HG03442 (cell line): ENCODE data around the gene COPS7A.

Source experiments
- ATAC-seq: cut with Tn5 transposase; IDR thresholded peaks from one replicate; pipeline ENCODE4 v1.9.1; 2021; ENCODE audit warnings: mild to moderate bottlenecking, moderate library complexity; ENCODE audit not compliant: unreplicated experiment

Gene COPS7A

GRCh38 chr12:6768990-6769389 is 45.1 kb downstream of the COPS7A start:
- ATAC-seq: no peak

DNA sequence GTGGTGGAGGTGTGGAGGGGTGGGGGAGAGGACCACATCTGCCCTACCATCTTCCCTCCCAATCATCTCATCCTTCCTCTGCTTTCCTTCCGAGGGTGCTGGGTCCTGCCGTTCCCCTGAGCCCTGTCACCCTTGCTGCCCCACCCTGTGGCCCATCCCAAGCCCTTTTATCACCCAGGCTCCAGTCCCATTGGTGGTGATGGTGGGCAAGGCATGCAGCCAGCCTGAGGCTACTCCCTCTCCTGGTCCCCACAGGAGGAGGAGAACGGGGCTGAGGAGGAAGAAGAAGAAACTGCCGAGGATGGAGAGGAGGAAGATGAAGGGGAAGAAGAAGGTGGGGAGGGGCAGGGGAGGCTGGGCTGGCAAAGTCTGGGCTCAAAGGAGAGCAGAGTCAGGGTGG is 45.8 kb downstream of the COPS7A start:
- ATAC-seq: no peak

DNA sequence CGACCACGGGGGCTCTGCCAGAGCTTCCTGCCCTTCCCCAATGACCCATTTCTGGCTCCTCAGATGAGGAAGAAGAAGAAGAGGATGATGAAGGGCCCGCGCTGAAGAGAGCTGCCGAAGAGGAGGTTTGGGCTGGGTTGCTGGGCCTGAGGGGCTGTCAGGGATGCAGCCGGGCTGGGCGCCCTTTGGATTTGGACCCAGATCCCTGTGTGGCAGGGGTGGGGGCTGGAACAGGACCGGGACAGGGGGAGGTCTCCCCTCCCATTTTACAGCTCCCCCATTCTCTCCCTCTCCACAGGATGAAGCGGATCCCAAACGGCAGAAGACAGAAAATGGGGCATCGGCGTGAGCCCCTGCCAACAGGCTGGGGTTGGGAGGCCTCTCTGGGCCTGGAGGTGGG is 46.2 kb downstream of the COPS7A start:
- no peak for ATAC-seq

DNA sequence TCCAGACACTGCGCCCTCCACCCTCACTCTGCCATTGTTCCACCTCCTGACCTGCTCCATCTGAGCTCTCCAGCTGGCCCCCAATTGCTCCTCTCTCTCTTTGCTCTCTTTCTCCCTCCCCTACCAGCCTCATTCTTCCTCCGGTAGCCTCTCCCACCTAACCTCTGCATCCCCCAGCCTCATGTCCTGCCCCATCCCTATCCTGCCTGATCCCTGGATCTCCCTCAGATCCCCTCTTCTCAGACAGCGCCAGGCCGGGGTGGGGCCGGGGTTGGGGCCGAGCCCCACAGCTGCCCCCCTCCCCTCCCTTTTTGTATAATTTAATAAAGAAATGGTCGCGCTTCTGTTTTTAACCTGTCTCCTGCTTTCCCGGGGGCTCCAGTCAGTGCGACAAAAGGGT is 46.8 kb downstream of the COPS7A start:
- no peak for ATAC-seq

- ATAC-seq: no peak
These were observed 47.2 kb downstream of the COPS7A start for GRCh38 chr12:6771091-6771495.

DNA sequence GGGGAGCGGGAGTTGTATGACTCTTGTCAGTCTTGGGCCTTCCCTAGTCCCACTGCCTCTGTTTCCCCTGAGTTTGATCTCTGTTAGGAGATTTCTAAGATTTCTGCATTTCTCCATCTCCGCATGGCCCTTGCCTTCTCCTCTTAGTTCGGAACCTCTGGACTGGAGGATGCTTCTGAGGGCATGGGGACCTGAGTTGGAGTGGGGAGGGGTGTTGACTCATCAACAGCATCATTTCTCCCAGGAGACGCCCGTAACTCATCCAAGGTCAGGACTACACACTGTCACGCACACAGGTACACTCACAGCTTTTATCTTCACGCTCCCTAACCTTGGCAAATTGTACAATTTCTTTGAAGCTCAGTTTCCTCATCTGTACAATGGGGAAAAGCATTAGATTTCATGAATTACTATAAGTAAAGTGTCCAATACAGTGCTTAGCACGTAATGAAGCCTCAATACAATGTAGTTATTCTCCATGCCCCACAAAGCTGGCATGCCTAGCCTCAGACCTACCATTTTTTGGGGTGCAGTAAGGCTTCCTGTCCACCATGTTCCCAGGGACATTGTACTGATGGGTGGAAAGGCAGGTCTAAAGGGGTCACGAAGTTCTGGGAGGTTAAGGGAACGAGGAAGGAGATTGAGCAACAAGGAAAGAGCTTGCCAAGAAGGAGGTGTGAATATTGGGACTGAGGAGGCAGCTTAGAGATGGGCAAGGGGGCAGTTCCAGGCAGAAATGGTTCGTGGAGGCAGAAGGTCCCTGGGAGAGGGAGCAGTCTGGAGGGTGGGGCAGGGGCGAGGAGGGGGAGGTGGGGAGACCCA is 47.9 kb downstream of the COPS7A start:
- no peak for ATAC-seq

- no peak for ATAC-seq
These were observed 48.5 kb downstream of the COPS7A start, which contains the start of gene LAG3 for GRCh38 chr12:6772331-6772695. LAG3 (plus strand) TSS chr12:6772520; CDS start chr12:6772853, 333 bp downstream.

- ATAC-seq: no peak
These were observed 49.1 kb downstream of the COPS7A start for GRCh38 chr12:6772726-6773589.

DNA sequence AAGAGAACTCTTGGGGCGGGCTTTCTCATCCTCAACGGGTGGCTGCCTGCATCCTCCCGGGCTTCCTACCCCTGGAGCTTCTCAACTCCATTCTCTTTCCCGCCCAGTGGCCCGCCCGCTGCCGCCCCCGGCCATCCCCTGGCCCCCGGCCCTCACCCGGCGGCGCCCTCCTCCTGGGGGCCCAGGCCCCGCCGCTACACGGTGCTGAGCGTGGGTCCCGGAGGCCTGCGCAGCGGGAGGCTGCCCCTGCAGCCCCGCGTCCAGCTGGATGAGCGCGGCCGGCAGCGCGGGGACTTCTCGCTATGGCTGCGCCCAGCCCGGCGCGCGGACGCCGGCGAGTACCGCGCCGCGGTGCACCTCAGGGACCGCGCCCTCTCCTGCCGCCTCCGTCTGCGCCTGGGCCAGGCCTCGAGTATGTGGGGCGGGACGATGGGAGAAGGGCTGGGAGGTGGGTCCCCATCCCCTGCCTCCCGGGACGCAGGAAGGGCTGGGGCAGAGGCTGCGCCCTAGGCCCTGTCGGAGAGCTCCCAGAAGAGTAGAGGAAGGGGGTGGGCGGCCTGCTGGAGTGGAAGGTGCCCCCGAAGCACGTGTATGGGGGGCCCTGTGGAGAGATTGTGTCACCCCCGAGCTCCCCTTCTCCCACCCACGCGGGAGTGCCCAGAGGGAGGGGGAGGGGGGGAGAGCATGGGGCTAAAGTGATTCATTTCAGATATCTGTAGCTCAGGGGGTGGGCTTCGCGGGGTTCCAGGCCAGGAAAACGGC is 49.9 kb downstream of the COPS7A start:
- ATAC-seq: no peak

DNA sequence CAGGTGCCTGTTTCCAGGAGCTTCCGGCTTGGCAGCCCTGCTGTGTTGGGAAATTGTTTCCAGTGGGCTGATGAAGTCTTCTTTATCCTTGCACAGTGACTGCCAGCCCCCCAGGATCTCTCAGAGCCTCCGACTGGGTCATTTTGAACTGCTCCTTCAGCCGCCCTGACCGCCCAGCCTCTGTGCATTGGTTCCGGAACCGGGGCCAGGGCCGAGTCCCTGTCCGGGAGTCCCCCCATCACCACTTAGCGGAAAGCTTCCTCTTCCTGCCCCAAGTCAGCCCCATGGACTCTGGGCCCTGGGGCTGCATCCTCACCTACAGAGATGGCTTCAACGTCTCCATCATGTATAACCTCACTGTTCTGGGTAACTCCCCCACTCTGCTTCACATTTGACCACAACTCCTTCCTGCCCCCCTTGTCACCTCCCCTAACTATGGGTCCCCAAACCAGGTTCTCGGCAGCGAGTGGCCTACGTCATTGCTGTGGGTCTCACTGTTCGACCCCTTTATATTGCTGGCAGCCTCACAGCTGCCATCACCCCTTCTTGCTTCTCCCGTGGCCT is 50.7 kb downstream of the COPS7A start:
- no peak for ATAC-seq

DNA sequence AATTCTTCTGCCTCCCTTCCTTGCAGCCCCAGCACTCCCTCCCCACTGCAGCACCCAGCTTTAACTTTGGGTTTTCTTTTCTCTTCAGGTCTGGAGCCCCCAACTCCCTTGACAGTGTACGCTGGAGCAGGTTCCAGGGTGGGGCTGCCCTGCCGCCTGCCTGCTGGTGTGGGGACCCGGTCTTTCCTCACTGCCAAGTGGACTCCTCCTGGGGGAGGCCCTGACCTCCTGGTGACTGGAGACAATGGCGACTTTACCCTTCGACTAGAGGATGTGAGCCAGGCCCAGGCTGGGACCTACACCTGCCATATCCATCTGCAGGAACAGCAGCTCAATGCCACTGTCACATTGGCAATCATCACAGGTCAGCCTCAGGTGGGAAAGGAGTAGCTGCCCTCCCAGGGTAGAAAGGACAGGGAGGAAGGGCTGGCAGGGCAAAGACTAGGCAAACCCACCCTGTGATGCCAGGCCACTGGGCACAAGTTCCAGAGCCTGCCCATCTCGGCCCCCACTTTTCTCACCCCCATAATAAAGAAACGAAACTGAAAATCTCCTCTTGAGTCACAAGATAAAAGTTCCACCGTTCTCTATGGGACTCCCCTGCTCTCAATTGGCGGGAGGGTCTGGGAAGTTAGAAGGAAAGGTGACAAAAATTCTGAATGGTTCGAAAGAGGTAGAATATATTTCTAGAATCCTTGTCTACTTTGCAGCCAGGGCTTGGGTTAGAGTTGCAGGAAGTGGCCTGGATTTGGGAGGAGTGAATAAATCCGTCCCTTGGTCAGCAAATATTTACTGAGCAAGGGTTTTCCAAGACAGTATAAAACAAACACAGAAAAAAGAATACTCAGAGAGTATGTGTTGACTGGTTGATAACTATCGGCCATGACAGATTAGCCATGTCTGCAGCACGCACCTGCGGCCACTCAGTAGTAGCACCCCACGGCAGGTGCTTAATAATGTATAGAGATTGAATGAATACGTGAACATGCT is 51.6 kb downstream of the COPS7A start:
- no peak for ATAC-seq

DNA sequence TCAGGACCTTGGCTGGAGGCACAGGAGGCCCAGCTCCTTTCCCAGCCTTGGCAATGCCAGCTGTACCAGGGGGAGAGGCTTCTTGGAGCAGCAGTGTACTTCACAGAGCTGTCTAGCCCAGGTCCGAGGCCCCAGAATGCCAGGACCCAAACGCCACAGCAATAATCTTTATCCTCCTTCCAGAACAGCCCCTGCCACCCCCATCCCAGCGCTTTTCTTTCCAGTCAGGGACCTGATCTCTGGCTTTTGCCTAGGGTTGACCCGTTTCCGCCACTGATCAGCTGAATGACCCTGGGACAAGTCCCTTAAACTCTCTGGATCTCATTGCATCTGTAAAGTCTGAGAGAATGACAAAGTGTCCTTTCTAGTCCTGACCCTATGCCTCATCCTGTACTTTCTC is 53.5 kb downstream of the COPS7A start:
- ATAC-seq: no peak

- no peak for ATAC-seq
These were observed 54.3 kb downstream of the COPS7A start for GRCh38 chr12:6778217-6778573.

- ATAC-seq: no peak
These were observed 55.0 kb downstream of the COPS7A start for GRCh38 chr12:6778574-6779550.

DNA sequence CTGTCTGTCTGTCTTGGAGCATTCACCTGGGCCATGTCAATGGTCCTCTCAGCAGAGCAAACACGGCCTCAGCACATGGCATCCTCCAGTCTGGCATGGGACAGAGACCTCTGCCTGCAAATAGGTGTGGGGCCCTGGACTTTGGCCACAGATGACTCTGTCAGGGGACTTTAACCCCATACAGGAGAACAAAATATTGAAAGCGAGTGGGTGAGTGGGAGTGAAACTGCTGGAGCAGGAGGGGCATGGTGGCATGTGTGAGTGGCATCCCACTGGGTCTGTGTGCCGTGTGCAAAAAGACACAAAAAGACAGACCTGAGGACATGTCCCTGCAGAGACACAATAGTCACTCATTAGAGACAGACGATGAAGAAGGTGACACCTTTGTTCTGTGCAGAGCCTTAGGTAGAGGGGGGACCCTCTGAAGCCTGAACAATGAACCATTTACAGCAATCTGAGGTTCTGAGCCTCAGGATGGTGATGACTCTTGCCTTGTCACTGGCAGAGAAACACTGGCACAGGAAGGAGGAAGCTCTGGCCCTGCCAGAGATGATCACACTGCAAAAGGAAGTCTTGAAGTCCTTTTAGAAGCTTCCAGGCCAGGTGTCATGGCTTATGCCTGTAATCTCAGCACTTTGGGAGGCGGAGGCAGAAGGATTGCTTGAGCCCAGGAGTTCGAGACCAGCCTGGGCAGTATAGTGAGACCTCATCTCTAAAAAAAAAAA is 56.0 kb downstream of the COPS7A start:
- ATAC-seq: no peak

DNA sequence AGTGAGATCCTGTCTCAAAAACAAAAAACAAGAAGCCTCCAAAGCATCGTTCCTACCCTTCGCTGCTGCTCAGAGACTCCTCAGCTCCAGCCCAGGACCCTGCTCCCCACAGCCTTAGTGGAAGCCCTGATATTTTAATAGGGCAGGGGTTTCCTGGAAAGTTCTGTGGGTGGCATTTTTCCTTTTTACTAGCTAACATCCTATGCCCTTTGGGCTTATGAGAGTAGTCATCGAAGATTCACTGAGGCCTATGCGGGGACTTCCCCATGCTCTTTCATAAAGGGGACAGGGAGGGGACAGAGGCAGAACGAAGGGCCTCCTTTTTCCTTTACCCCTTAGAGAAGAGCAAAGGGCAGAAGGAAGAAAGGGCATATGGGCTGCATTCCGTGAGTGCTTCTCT is 56.7 kb downstream of the COPS7A start:
- no peak for ATAC-seq
